PC-9 (cell line): ENCODE data around the gene KASH5.

Experiments
- EZH2 ChIP-seq: fragments of 200-600 bp; sonication (generic); IDR thresholded peaks from 2 replicates; pipeline ENCODE4 v1.8.0; 2017; ENCODE audit warnings: antibody characterized with exemption, low read depth
- TF ChIP-seq, protein P1 (sequence below): fragments of 200-600 bp; sonication (generic); conservative IDR thresholded peaks from 2 replicates; pipeline ENCODE4 v1.6.1; 2017; ENCODE audit warnings: mixed run types, antibody characterized with exemption, mild to moderate bottlenecking, moderate library complexity

DNA sequence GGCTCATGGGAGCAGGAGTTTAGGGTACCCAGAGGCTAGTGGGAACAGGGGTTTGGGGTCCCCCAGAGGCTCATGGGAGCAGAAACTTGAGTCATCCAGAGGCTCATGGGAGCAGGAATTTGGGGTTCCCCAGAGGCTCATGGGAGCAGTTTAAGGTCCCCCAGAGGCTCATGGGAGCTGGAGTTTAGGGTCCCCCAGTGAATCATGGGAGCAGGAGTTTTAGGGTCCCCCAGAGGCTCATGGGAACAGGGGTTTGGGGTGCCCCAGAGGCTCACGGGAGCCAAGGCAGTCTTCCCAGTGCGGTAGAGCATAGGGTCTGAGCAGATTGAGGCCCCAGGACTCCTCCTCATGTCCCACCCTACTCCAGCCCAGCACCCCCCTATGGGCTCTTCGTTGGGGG is 77.3 kb downstream of the KASH5 start:
- TF ChIP-seq, protein P1, sequence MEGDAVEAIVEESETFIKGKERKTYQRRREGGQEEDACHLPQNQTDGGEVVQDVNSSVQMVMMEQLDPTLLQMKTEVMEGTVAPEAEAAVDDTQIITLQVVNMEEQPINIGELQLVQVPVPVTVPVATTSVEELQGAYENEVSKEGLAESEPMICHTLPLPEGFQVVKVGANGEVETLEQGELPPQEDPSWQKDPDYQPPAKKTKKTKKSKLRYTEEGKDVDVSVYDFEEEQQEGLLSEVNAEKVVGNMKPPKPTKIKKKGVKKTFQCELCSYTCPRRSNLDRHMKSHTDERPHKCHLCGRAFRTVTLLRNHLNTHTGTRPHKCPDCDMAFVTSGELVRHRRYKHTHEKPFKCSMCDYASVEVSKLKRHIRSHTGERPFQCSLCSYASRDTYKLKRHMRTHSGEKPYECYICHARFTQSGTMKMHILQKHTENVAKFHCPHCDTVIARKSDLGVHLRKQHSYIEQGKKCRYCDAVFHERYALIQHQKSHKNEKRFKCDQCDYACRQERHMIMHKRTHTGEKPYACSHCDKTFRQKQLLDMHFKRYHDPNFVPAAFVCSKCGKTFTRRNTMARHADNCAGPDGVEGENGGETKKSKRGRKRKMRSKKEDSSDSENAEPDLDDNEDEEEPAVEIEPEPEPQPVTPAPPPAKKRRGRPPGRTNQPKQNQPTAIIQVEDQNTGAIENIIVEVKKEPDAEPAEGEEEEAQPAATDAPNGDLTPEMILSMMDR: no peak
- no peak for TF ChIP-seq EZH2
